ENCODE results near the gene RSU1. TPM values are rescaled to one million over a fixed set of nuclear protein-coding genes. Genes with fewer than 3 reads are reported as not detected.

RSU1 gene
- total RNA-seq, 1 donor from 2014 or later: 142 TPM

DNA sequence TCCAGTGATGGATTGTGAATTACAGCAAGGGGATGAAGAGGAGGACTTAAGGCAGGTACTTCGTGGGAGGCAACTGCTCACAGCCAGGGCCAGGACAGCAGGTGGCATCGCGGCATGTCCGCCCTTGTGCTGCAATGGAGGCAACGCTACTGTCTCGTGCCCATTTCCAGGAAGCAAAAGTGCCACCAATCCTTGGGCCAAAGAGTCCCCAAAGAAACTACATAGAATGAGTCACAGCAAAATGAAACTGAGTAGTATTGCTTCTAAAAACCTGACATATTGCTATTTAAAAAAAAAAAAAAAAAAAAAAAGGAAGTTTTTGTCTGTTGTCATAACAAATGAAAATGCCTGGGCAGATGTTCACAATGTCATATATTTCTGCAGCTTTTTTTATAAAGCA lies 46.6 kb downstream of the RSU1 start:
- Mint-ChIP-seq H3K4me1 (ENCODE audit: low read depth, unreplicated experiment) (peaks cover 1% of the 10 kb centered on the region), H3K36me3 (ENCODE audit: low read depth, unreplicated experiment) (peaks cover 7% of the 10 kb centered on the region), H3K27me3 (ENCODE audit: low read depth, unreplicated experiment) (no peaks in the 10 kb centered on the region), H3K9me3 (ENCODE audit: unreplicated experiment) (no peaks in the 10 kb centered on the region), H3K4me3 (ENCODE audit: unreplicated experiment) (no peak overlapping the region), H3K27ac (ENCODE audit: unreplicated experiment) (no peak overlapping the region)
- no peaks in the 10 kb centered on the region for H3K9me3 ChIP-seq (ENCODE audit: insufficient read depth, low read depth, low read length)
- H3K4me2 ChIP-seq (ENCODE audit: low read length): no peak overlapping the region
- no peak overlapping the region for H3K9ac ChIP-seq (ENCODE audit: low read length)
- FAIRE-seq: no peak
- peaks cover 86% of the 10 kb centered on the region for H4K20me1 ChIP-seq (ENCODE audit: insufficient read depth, low read length)
- H3K27ac ChIP-seq (ENCODE audit: low read depth, low read length): no peak overlapping the region
- H3K27me3 ChIP-seq (ENCODE audit: insufficient read depth, low read length): no peaks in the 10 kb centered on the region
- no peak for DNase-seq (ENCODE audit: low read depth)
- no peaks in the 10 kb centered on the region for H3K4me1 ChIP-seq (ENCODE audit: insufficient read depth, low read length)
- H2AFZ ChIP-seq (ENCODE audit: low read depth, low read length): no peak overlapping the region
- no peak overlapping the region for H3K4me3 ChIP-seq (ENCODE audit: insufficient read depth, low read depth, low read length)
- H3K36me3 ChIP-seq (ENCODE audit: insufficient read depth, low read length): no peaks in the 10 kb centered on the region
- peaks cover 84% of the 10 kb centered on the region for H3K79me2 ChIP-seq (ENCODE audit: insufficient read depth, low read length)
- TF ChIP-seq, protein P1, sequence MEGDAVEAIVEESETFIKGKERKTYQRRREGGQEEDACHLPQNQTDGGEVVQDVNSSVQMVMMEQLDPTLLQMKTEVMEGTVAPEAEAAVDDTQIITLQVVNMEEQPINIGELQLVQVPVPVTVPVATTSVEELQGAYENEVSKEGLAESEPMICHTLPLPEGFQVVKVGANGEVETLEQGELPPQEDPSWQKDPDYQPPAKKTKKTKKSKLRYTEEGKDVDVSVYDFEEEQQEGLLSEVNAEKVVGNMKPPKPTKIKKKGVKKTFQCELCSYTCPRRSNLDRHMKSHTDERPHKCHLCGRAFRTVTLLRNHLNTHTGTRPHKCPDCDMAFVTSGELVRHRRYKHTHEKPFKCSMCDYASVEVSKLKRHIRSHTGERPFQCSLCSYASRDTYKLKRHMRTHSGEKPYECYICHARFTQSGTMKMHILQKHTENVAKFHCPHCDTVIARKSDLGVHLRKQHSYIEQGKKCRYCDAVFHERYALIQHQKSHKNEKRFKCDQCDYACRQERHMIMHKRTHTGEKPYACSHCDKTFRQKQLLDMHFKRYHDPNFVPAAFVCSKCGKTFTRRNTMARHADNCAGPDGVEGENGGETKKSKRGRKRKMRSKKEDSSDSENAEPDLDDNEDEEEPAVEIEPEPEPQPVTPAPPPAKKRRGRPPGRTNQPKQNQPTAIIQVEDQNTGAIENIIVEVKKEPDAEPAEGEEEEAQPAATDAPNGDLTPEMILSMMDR (IDR thresholded peaks at IDR 0.05; ENCODE audit: insufficient read depth, low read depth, low read length): no peak
- no peak for TF ChIP-seq EZH2 (IDR thresholded peaks at IDR 0.05; ENCODE audit: insufficient read depth, low read length)

DNA sequence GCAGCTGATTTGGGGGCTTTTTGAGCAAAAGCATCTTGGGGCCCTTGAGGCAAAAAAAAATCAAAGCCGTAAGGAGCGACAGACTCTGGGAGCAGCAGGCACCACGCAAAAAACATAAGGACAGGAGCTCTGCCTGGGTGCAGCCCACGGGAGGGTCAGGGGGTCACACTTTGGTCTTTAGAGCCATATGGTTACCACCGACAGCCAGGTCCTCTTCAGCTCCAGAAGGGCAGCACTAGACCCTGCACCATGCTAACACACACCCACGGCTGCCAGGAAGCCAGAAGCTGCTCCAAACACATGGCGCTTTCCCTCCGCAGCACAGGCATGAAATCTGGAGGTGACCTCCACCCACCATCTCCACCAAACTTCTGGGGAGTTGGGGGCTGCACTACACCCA lies 47.1 kb downstream of the RSU1 start:
- no peak overlapping the region for H3K27ac Mint-ChIP-seq (ENCODE audit: unreplicated experiment)
- FAIRE-seq (no peak), DNase-seq (ENCODE audit: low read depth) (no peak)
- no peaks in the 10 kb centered on the region for H3K9me3 ChIP-seq (ENCODE audit: insufficient read depth, low read depth, low read length)
- no peak overlapping the region for H3K9ac ChIP-seq (ENCODE audit: low read length)
- no peak overlapping the region for H3K4me2 ChIP-seq (ENCODE audit: low read length)
- TF ChIP-seq EZH2 (IDR thresholded peaks at IDR 0.05; ENCODE audit: insufficient read depth, low read length): no peak
- TF ChIP-seq, protein P1 (IDR thresholded peaks at IDR 0.05; ENCODE audit: insufficient read depth, low read depth, low read length): no peak
- peaks cover 86% of the 10 kb centered on the region for H3K79me2 ChIP-seq (ENCODE audit: insufficient read depth, low read length)
- peaks cover 7% of the 10 kb centered on the region for H3K36me3 Mint-ChIP-seq (ENCODE audit: low read depth, unreplicated experiment)
- no peaks in the 10 kb centered on the region for H3K27me3 Mint-ChIP-seq (ENCODE audit: low read depth, unreplicated experiment)
- no peaks in the 10 kb centered on the region for H3K36me3 ChIP-seq (ENCODE audit: insufficient read depth, low read length)
- no peak overlapping the region for H3K4me3 Mint-ChIP-seq (ENCODE audit: unreplicated experiment)
- H3K4me3 ChIP-seq (ENCODE audit: insufficient read depth, low read depth, low read length): no peak overlapping the region
- H2AFZ ChIP-seq (ENCODE audit: low read depth, low read length): no peak overlapping the region
- no peaks in the 10 kb centered on the region for H3K4me1 ChIP-seq (ENCODE audit: insufficient read depth, low read length)
- no peak overlapping the region for H3K27ac ChIP-seq (ENCODE audit: low read depth, low read length)
- no peaks in the 10 kb centered on the region for H3K27me3 ChIP-seq (ENCODE audit: insufficient read depth, low read length)
- peaks cover 4% of the 10 kb centered on the region for H3K4me1 Mint-ChIP-seq (ENCODE audit: low read depth, unreplicated experiment)
- no peaks in the 10 kb centered on the region for H3K9me3 Mint-ChIP-seq (ENCODE audit: unreplicated experiment)
- peaks cover 86% of the 10 kb centered on the region for H4K20me1 ChIP-seq (ENCODE audit: insufficient read depth, low read length)

DNA sequence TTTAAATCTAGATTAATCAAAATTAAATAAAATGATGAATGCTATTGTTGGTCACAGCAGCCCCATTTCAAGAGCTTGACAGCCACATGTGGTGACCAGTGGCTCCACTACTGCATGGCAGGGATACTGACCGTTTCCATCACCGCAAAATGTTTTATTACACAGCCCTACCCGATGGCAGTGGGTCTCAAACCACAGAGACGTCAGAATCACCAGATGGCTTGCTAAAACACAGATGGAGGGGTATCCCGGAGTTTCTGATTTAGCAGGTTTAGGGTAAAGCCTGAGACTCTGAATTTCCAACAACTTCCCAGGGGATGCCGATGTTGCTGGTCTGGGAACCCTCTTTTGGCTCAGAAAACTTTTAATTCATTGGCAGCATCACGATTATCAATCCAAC lies 47.9 kb downstream of the RSU1 start:
- peaks cover 4% of the 10 kb centered on the region for H3K4me1 Mint-ChIP-seq (ENCODE audit: low read depth, unreplicated experiment)
- no peak overlapping the region for H3K4me3 Mint-ChIP-seq (ENCODE audit: unreplicated experiment)
- H3K9me3 Mint-ChIP-seq (ENCODE audit: unreplicated experiment): no peaks in the 10 kb centered on the region
- Histone ChIP-seq H3K4me2 (ENCODE audit: low read length) (no peak overlapping the region), H3K27ac (ENCODE audit: low read depth, low read length) (no peak overlapping the region), H3K27me3 (ENCODE audit: insufficient read depth, low read length) (no peaks in the 10 kb centered on the region), H3K36me3 (ENCODE audit: insufficient read depth, low read length) (peaks cover under 1% of the 10 kb centered on the region), H3K4me1 (ENCODE audit: insufficient read depth, low read length) (no peaks in the 10 kb centered on the region), H2AFZ (ENCODE audit: low read depth, low read length) (no peak overlapping the region), H3K4me3 (ENCODE audit: insufficient read depth, low read depth, low read length) (no peak overlapping the region), H3K79me2 (ENCODE audit: insufficient read depth, low read length) (peaks cover 80% of the 10 kb centered on the region), H3K9me3 (ENCODE audit: insufficient read depth, low read depth, low read length) (no peaks in the 10 kb centered on the region), H4K20me1 (ENCODE audit: insufficient read depth, low read length) (peaks cover 85% of the 10 kb centered on the region), H3K9ac (ENCODE audit: low read length) (no peak overlapping the region)
- DNase-seq (ENCODE audit: low read depth): no peak
- no peak for FAIRE-seq
- no peak for TF ChIP-seq EZH2 (IDR thresholded peaks at IDR 0.05; ENCODE audit: insufficient read depth, low read length)
- TF ChIP-seq, protein P1 (IDR thresholded peaks at IDR 0.05; ENCODE audit: insufficient read depth, low read depth, low read length): no peak
- no peaks in the 10 kb centered on the region for H3K27me3 Mint-ChIP-seq (ENCODE audit: low read depth, unreplicated experiment)
- H3K36me3 Mint-ChIP-seq (ENCODE audit: low read depth, unreplicated experiment): peaks cover 7% of the 10 kb centered on the region
- no peak overlapping the region for H3K27ac Mint-ChIP-seq (ENCODE audit: unreplicated experiment)

Measured in astrocyte (in vitro differentiated cells and primary cell).